IPS-20b (cell line): ENCODE results near the gene CYP19A1.

Experiments
- H3K27ac ChIP-seq: one replicate; pipeline ENCODE4 v1.5.1; 2013; ENCODE audit warnings: low read length
- H3K27me3 ChIP-seq: 2 replicates; pipeline ENCODE4 v1.6.1; 2013; ENCODE audit warnings: mild to moderate bottlenecking, low read length, inconsistent platforms; ENCODE audit not compliant: insufficient read depth
- H3K36me3 ChIP-seq: 2 replicates; pipeline ENCODE4 v1.6.1; 2013; ENCODE audit warnings: low read depth, mild to moderate bottlenecking, inconsistent platforms, low read length, moderate library complexity; ENCODE audit not compliant: insufficient read depth
- H3K4me1 ChIP-seq: 2 replicates; pipeline ENCODE4 v1.6.1; 2013; ENCODE audit warnings: mild to moderate bottlenecking, control low read depth, inconsistent platforms, low read length, moderate library complexity; ENCODE audit not compliant: insufficient read depth
- H3K4me3 ChIP-seq: 2 replicates; pipeline ENCODE4 v1.5.1; 2013; ENCODE audit warnings: mild to moderate bottlenecking, low read length, inconsistent platforms
- H3K9ac ChIP-seq: 2 replicates; pipeline ENCODE4 v1.6.1; 2013; ENCODE audit warnings: low read depth, mild to moderate bottlenecking, inconsistent platforms, low read length, moderate library complexity
- H3K9me3 ChIP-seq: 2 replicates; pipeline ENCODE4 v1.6.1; 2013; ENCODE audit warnings: mild to moderate bottlenecking, low read depth, low read length, inconsistent platforms; ENCODE audit not compliant: insufficient read depth

CYP19A1 gene

DNA sequence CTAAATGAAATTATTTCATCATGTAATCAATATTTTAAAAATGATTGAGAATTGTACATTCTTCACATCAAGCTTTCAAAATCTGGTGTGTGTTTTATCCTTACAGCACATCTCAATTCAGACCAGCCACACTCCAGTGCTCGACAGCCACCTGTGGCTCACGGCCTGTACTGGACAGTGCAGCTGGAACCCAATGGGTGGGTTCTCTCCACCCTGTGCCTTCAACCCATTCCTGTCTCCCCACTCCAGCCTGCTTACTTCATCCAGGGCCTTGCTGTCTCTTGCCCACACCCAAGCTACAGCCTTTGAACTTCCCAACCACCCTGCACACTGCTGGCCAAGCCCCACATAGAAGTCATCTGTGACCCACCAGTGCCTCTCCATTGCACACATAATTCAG is 17.6 kb downstream of the CYP19A1 start:
- no peaks in the 10 kb centered on the region for H3K4me1 ChIP-seq
- H3K27me3 ChIP-seq = no peaks in the 10 kb centered on the region
- no peak overlapping the region for H3K4me3 ChIP-seq
- no peaks in the 10 kb centered on the region for H3K36me3 ChIP-seq
- no peak overlapping the region for H3K9ac ChIP-seq
- H3K9me3 ChIP-seq = no peaks in the 10 kb centered on the region
- H3K27ac ChIP-seq = no peak overlapping the region

DNA sequence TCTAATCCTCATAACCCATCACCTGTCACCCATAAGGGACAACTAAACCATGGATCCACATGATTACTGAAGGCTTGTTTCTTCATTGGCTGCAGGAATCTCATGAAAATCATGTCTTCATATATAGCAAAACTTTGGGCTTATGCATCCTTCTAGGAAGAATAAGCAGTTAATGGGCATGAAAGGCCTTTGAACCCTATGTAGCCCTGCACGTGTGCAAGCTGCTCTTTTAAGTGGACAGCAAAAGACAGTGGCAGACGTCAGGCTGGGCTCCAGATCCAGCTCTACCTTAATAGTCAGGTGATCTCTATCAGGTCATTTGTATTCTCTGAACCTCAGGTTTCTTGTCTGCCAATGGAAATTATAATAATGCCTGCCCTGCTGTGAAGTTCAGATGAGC is 18.9 kb downstream of the CYP19A1 start:
- Histone ChIP-seq H3K36me3 (no peaks in the 10 kb centered on the region), H3K9ac (no peak overlapping the region), H3K9me3 (no peaks in the 10 kb centered on the region), H3K4me3 (no peak overlapping the region), H3K27me3 (no peaks in the 10 kb centered on the region), H3K4me1 (no peaks in the 10 kb centered on the region), H3K27ac (no peak overlapping the region)

DNA sequence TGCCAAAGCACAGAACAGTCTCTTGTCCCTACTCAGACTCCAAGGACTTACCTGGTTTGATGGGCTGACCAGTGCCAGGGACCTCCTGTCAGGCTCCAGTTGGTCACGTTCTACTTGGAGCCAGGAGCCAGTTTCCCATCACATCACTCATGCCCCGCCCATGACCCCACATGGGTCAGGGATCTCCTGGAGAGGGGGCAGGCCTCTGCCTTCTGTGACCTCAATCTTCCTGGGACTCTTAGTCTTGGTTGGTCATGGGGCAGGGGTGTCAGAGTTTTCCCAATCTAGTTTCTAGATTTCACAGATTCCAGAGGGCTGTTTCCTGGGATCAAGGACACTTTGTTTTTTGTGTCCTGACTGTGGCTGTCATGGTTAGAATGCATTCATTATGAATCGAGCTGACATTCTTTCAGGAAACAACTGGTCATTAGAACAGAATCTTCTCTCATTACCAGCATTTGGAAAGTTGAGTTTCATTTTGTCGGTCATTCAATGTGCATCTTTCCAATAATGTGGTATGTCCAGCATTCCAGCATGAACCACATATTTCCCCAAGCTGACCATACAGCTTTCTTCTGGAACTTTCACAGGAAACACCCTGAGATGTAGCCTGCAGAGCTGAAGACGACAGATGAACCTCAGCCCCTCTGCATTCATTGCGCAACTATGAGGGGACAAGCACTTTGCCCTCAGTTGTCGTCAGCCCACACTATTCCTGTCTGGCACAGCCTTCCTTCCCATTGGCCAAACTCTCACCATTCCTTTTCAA is 19.8 kb downstream of the CYP19A1 start:
- no peaks in the 10 kb centered on the region for H3K9me3 ChIP-seq
- no peak overlapping the region for H3K9ac ChIP-seq
- no peaks in the 10 kb centered on the region for H3K36me3 ChIP-seq
- H3K27me3 ChIP-seq = no peaks in the 10 kb centered on the region
- H3K27ac ChIP-seq = no peak overlapping the region
- H3K4me3 ChIP-seq = no peak overlapping the region
- H3K4me1 ChIP-seq = no peaks in the 10 kb centered on the region

DNA sequence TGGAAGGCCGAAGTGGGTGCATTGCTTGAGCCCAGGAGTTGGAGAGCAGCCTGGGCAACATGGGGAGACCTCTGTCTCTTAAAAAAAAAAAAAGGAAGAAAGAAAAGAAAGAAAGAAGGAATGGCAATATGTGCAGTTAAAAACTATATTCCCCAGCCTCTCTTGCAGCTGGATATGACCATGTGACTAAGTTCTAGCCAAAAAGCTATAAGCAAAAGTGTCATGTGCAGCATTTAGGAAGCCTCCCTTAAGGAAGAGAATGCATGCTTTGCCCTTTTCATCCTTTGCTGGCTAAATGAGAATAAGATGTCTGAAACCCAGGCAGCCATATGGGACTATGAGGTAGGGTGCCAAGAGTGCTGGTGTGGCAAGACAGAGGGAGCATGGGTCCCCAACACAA is 21.8 kb downstream of the CYP19A1 start:
- Histone ChIP-seq H3K4me3 (no peak overlapping the region), H3K27me3 (no peaks in the 10 kb centered on the region), H3K9ac (no peak overlapping the region), H3K4me1 (no peaks in the 10 kb centered on the region), H3K9me3 (no peaks in the 10 kb centered on the region), H3K36me3 (no peaks in the 10 kb centered on the region), H3K27ac (no peak overlapping the region)

- H3K4me1 ChIP-seq = no peaks in the 10 kb centered on the region
- no peak overlapping the region for H3K4me3 ChIP-seq
- no peak overlapping the region for H3K27ac ChIP-seq
- H3K36me3 ChIP-seq = no peaks in the 10 kb centered on the region
- H3K9me3 ChIP-seq = no peaks in the 10 kb centered on the region
- no peaks in the 10 kb centered on the region for H3K27me3 ChIP-seq
- no peak overlapping the region for H3K9ac ChIP-seq
Observed at GRCh38 chr15:51315726-51316125, 22.7 kb downstream of the CYP19A1 start.

DNA sequence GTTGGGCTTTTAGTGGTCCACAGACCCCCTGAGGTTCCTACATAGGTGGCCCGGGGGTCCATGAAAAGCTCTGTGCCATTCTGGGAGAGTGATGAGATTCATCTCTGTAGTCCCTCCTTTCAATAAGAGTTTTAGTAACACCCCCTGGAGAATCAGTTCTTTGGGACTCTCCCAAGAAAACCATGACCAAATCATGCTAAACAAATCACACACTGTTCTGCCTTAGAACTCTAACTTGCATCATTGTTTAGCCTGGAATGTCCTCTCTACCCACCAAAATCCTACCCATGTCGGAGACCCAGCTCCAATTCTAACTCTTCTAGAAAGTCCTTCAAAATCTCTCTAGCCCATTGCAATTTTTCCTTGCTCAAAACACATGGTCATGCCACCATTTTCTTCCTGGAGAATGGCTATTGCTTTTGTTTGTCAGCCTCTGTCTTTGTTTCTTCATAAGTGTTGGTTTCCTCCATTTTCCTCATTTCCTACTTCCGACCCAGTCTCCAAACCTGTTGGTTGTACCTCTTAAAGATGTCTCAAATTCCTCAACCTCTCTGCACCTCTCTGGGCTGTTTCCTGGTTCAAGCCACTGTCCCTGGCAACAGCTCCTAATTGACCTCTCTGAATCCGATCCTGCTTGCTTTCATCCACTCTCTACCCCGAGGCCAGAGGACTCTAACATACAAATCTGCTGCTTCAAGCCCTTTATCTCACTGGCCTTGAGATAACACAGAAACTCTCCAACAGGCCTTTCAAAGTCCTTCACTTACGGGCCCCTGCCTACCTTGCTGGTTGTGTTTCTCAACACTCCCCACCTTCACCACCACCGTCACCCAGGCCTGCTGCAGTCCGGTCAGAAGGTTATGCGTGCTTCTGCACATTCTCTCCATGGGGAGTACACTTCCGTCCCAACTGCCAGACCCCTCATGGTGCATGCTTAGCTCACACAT is 23.7 kb downstream of the CYP19A1 start:
- Histone ChIP-seq H3K27me3 (no peaks in the 10 kb centered on the region), H3K4me1 (no peaks in the 10 kb centered on the region), H3K9ac (no peak overlapping the region), H3K9me3 (no peaks in the 10 kb centered on the region), H3K4me3 (no peak overlapping the region), H3K27ac (no peak overlapping the region), H3K36me3 (no peaks in the 10 kb centered on the region)

GRCh38 chr15:51313644-51314280 is 24.6 kb downstream of the CYP19A1 start:
- H3K9ac ChIP-seq = no peak overlapping the region
- H3K9me3 ChIP-seq = no peaks in the 10 kb centered on the region
- H3K27me3 ChIP-seq = no peaks in the 10 kb centered on the region
- H3K4me3 ChIP-seq = no peak overlapping the region
- no peaks in the 10 kb centered on the region for H3K4me1 ChIP-seq
- no peak overlapping the region for H3K27ac ChIP-seq
- H3K36me3 ChIP-seq = no peaks in the 10 kb centered on the region

DNA sequence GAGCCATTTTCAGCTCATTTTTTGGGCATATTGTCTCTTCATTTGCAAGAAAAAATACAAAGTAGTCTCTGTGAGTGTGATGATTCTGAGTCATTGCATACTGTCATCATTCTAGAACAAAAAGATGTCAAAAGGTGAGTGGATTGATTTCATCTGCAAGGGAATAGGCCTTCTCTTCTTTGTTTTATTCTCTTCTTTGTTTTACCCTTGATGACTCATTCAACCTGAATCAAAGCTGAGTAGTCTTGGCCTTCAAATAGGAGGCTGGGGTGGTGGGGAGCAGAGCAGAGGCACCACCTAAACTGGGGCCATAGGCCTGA is 25.4 kb downstream of the CYP19A1 start:
- no peaks in the 10 kb centered on the region for H3K4me1 ChIP-seq
- H3K4me3 ChIP-seq = no peak overlapping the region
- no peaks in the 10 kb centered on the region for H3K27me3 ChIP-seq
- no peak overlapping the region for H3K27ac ChIP-seq
- no peak overlapping the region for H3K9ac ChIP-seq
- H3K9me3 ChIP-seq = no peaks in the 10 kb centered on the region
- H3K36me3 ChIP-seq = no peaks in the 10 kb centered on the region

- Histone ChIP-seq H3K4me1 (no peaks in the 10 kb centered on the region), H3K27me3 (no peaks in the 10 kb centered on the region), H3K36me3 (no peaks in the 10 kb centered on the region), H3K4me3 (no peak overlapping the region), H3K27ac (no peak overlapping the region), H3K9me3 (no peaks in the 10 kb centered on the region), H3K9ac (no peak overlapping the region)
Observed at GRCh38 chr15:51312166-51313073, 26.0 kb downstream of the CYP19A1 start.

- H3K9ac ChIP-seq = no peak overlapping the region
- no peaks in the 10 kb centered on the region for H3K36me3 ChIP-seq
- H3K4me3 ChIP-seq = no peak overlapping the region
- H3K27me3 ChIP-seq = no peaks in the 10 kb centered on the region
- H3K27ac ChIP-seq = no peak overlapping the region
- H3K9me3 ChIP-seq = no peaks in the 10 kb centered on the region
- H3K4me1 ChIP-seq = no peaks in the 10 kb centered on the region
Observed at GRCh38 chr15:51311510-51311909, 26.9 kb downstream of the CYP19A1 start.

- Histone ChIP-seq H3K4me3 (no peak overlapping the region), H3K27me3 (no peaks in the 10 kb centered on the region), H3K4me1 (no peaks in the 10 kb centered on the region), H3K9ac (no peak overlapping the region), H3K27ac (no peak overlapping the region), H3K36me3 (no peaks in the 10 kb centered on the region), H3K9me3 (no peaks in the 10 kb centered on the region)
Observed at GRCh38 chr15:51310064-51310463, 28.3 kb downstream of the CYP19A1 start.
